IPS-18c (cell line): Measurements from ENCODE around the gene SPPL3.
"Not testable (repeated sequence)": the region's sequence is repeated elsewhere in the genome, so short reads cannot be mapped to it uniquely, and the experiment has no call there.

ENCODE experiments used
- H3K4me3 ChIP-seq: 2 replicates; pipeline ENCODE4 v1.7.0; 2013; ENCODE audit warnings: low read depth, mild to moderate bottlenecking, low read length, moderate library complexity; ENCODE audit not compliant: insufficient read depth
- H3K9me3 ChIP-seq: one replicate; pipeline ENCODE4 v1.6.1; 2013; ENCODE audit warnings: mild to moderate bottlenecking, low read length, moderate library complexity; ENCODE audit not compliant: control insufficient read depth, insufficient read depth

The SPPL3 gene

DNA sequence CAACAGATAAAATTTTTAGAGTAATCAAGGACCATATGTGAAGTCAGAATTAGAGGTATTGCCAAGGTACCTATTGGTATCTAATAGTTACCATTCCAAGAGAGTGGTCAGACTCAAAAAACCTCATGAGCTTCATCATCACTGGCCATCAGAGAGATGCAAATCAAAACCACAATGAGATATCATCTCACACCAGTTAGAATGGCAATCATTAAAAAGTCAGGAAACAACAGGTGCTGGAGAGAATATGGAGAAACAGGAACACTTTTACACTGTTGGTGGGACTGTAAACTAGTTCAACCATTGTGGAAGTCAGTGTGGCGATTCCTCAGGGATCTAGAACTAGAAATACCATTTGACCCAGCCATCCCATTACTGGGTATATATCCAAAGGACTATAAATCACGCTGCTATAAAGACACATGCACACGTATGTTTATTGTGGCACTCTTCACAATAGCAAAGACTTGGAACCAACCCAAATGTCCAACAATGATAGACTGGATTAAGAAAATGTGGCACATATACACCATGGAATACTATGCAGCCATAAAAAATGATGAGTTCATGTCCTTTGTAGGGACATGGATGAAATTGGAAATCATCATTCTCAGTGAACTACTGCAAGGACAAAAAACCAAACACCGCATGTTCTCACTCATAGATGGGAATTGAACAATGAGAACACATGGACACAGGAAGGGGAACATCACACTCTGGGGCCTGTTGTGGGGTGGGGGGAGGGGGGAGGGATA, 65.4 kb downstream of the SPPL3 start:
- H3K4me3 ChIP-seq, H3K9me3 ChIP-seq: not testable (repeated sequence)

- no peak overlapping the region for H3K4me3 ChIP-seq
These were observed 68.0 kb downstream of the SPPL3 start for GRCh38 chr12:120836114-120836684.

GRCh38 chr12:120835657-120836056, 68.5 kb downstream of the SPPL3 start:
- Histone ChIP-seq H3K4me3 (no peak overlapping the region), H3K9me3 (no peaks in the 10 kb centered on the region)

More at GRCh38 chr12:120836114-120836684, 68.0 kb downstream of the SPPL3 start:
- H3K9me3 ChIP-seq = no peaks in the 10 kb centered on the region

- no peaks in the 10 kb centered on the region for H3K9me3 ChIP-seq
- H3K4me3 ChIP-seq = no peak overlapping the region
These were observed 68.9 kb downstream of the SPPL3 start for GRCh38 chr12:120835304-120835612.

GRCh38 chr12:120834489-120835303, 69.5 kb downstream of the SPPL3 start:
- no peak overlapping the region for H3K4me3 ChIP-seq
- no peaks in the 10 kb centered on the region for H3K9me3 ChIP-seq

DNA sequence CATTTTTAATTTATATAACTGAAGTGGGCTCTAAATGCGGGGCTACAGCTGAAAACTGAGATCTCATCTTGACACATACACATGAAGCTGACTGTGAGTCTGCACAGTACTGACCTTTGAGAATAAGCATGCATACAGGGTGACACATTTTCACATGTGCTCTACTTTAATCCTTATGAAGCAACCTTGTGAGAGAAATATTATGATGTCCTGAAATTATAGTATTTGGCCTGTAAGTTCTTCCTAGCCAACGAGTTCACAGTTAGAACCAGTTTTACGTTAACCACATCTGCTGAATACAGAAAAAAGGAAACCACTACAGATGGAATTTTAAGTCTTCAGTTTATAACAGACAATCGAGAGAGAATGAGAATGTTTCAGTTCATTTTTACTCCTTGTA, 70.3 kb downstream of the SPPL3 start:
- no peaks in the 10 kb centered on the region for H3K9me3 ChIP-seq
- H3K4me3 ChIP-seq = no peak overlapping the region

DNA sequence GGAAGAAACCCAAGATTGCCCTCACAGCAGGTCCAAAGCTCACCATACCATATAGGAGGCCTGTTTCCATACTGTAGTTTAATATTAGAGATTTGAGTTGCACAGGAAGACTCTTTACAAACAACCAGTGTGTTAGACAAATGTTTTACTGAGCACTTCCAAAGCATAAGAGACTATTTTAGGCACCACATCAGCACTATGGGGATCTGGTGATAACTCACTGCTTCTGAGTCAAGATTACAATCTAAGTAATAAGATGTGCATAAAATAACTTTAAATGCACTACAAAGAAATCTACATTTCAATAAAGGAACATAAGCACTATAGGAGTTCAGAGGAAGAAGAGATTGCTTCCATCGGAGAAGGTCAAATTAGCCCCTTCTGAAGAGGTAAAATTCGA, 71.4 kb downstream of the SPPL3 start:
- Histone ChIP-seq H3K9me3 (no peaks in the 10 kb centered on the region), H3K4me3 (no peak overlapping the region)

DNA sequence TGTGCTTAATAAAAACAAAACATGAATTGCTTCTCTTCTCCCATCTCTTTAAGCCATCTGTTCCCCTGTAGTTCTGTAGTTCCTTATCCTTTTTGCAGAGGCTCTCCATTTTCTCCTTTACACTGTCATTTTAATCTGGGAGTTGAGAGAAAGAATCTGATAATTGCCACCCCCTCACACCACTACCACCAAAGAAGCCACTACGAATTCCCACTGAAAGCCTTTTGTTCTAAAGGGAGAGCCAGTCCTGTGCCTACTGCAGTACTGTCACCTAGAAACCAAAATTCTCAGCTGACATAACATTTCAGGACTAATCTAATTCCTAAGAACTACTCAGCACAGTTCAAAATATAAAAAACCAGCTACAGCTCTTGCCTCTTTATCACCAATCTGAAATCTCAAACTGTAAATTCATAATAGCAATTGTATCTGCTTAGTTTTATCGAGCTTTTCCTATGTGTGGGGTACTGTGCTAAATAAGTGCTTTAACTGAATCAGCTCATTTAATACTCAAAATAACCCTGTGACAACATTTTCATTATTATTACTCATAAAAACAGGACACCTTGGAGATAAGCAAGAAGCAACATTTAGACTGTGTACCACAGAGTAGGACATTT, 72.4 kb downstream of the SPPL3 start:
- Histone ChIP-seq H3K4me3 (no peak overlapping the region), H3K9me3 (no peaks in the 10 kb centered on the region)

DNA sequence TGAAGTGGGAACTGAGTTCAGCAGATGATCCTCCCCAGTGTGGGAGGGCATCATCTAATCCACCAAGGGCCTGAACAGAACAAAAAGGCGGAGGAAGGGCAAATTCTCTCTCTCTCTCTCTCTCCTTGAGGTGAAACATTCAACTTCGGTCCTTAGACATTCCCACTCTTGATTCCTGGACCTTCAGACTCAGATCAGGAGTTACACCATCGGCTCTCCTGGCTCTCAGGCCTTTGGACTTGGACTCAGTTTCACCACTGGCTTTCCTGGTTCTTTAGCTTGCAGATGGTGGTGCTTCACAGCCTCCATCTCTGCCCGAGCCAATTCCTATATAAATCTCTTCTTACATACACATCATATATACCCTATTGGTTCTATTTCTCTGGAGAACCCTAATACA, 73.2 kb downstream of the SPPL3 start:
- H3K9me3 ChIP-seq = no peaks in the 10 kb centered on the region

GRCh38 chr12:120830052-120830940, 73.9 kb downstream of the SPPL3 start:
- Histone ChIP-seq H3K9me3 (no peaks in the 10 kb centered on the region), H3K4me3 (no peak overlapping the region)

More for the DNA sequence above, 73.2 kb downstream of the SPPL3 start:
- no peak overlapping the region for H3K4me3 ChIP-seq

GRCh38 chr12:120826335-120826734, 77.8 kb downstream of the SPPL3 start:
- H3K9me3 ChIP-seq = no peaks in the 10 kb centered on the region
- H3K4me3 ChIP-seq = no peak overlapping the region

GRCh38 chr12:120825337-120825736, 78.8 kb downstream of the SPPL3 start:
- Histone ChIP-seq H3K4me3 (no peak overlapping the region), H3K9me3 (no peaks in the 10 kb centered on the region)

DNA sequence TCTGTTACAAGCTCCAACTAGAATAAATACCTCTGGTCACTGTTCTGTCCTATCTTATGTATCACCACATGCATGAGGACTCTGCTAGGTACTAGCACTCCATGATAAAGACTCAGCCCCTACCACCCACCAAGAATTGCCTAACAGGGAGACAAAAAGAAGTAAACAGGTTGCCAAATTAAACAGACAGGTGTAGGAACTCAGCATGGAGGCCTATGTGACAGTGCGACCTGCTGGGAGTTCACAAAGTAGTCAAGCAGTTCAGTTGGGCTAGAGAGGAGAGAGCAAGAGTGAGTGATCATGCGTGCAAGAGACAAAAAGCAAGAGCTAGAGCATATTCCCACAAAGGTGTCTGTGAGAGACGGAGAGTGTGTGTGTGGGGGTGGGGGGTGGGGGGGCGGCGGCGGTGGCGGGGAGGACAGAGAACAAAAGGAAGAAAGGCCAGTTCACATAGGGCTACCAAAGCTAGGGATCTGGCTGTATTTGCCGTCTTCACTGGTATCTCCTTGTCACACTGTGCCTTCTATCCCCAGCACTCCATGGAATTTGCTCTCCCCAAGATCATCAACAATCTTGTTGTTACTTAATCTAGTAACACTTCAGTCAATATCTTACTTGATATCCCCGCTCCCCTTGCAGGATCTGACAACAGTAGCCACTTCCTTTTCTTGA, 81.2 kb downstream of the SPPL3 start:
- H3K4me3 ChIP-seq = no peak overlapping the region
- no peaks in the 10 kb centered on the region for H3K9me3 ChIP-seq

- Histone ChIP-seq H3K4me3 (no peak overlapping the region), H3K9me3 (no peaks in the 10 kb centered on the region)
These were observed 82.3 kb downstream of the SPPL3 start for GRCh38 chr12:120821878-120822277.

GRCh38 chr12:120820884-120821510, 83.2 kb downstream of the SPPL3 start:
- H3K4me3 ChIP-seq = no peak overlapping the region
- H3K9me3 ChIP-seq = no peaks in the 10 kb centered on the region

GRCh38 chr12:120818416-120818815, 85.7 kb downstream of the SPPL3 start:
- H3K9me3 ChIP-seq = no peaks in the 10 kb centered on the region
- H3K4me3 ChIP-seq = no peak overlapping the region
